IMR-90 (cell line): Measurements from ENCODE around the gene ANXA3. TPM values are rescaled to one million over a fixed set of nuclear protein-coding genes. Genes with fewer than 3 reads are reported as not detected.
A peak's percentile ranks its signal among the peaks of the same experiment; 100 is the strongest.

Experiments
- ATAC-seq: fragments of 200-7000 bp; cut with Tn5 transposase; 2 replicates; pipeline ENCODE4 v1.9.1; 2020; ENCODE audit warnings: low read depth, mild to moderate bottlenecking, moderate library complexity
- BruUV-seq: library from RNA; stranded (reverse); fragments of 400-500 nt; replicated peaks from 2 replicates; lab custom pipeline; 2021; lab: Mats Ljungman, UMichigan
- CTCF ChIA-PET: fragments of 300-600 bp; formaldehyde crosslinking; extraction: SDS; loops from one replicate; lab custom pipeline; 2021; ENCODE audit warnings: antibody characterized with exemption; lab: Yijun Ruan, JAX
- POLR2A ChIA-PET: fragments of 300-600 bp; sonication (Branson Sonifier 250); formaldehyde crosslinking; loops from one replicate; lab custom pipeline; 2022; ENCODE audit warnings: antibody characterized with exemption; ENCODE audit not compliant: unreplicated experiment; lab: Charles Lee
- DNase-seq: peaks from one replicate; pipeline ENCODE4 v3.0.0; 2013
- H2AFZ ChIP-seq: replicated peaks from 2 replicates; pipeline ENCODE3; 2013; ENCODE audit warnings: low read length, mild to moderate bottlenecking; ENCODE audit not compliant: poor library complexity
- H2AK5ac ChIP-seq: 2 replicates; pipeline ENCODE4 v1.6.1; 2013; ENCODE audit warnings: low read depth, low read length, inconsistent platforms
- H2AK9ac ChIP-seq: replicated peaks from 2 replicates; pipeline ENCODE3; 2013; ENCODE audit warnings: mild to moderate bottlenecking, low read depth, low read length, moderate library complexity; ENCODE audit not compliant: poor library complexity
- H2BK120ac ChIP-seq: 2 replicates; pipeline ENCODE4 v1.6.1; 2013; ENCODE audit warnings: low read depth, low read length, inconsistent platforms
- H2BK15ac ChIP-seq: 3 replicates; pipeline ENCODE4 v1.6.1; 2013; ENCODE audit warnings: low read depth, low read length, inconsistent platforms
- H2BK20ac ChIP-seq: 2 replicates; pipeline ENCODE4 v1.6.1; 2013; ENCODE audit warnings: low read depth, mild to moderate bottlenecking, inconsistent platforms, low read length, moderate library complexity
- H2BK5ac ChIP-seq: 2 replicates; pipeline ENCODE4 v1.6.1; 2013; ENCODE audit warnings: mild to moderate bottlenecking, low read depth, low read length, inconsistent platforms; ENCODE audit not compliant: poor library complexity, severe bottlenecking
- H3K14ac ChIP-seq: replicated peaks from 2 replicates; pipeline ENCODE4 v1.6.1; 2013; ENCODE audit warnings: low read depth, low read length, inconsistent platforms
- H3K18ac ChIP-seq: 2 replicates; pipeline ENCODE4 v1.6.1; 2013; ENCODE audit warnings: low read depth, low read length, control low read depth
- H3K23ac ChIP-seq: 2 replicates; pipeline ENCODE4 v1.6.1; 2013; ENCODE audit warnings: low read depth, low read length, inconsistent platforms
- H3K27ac ChIP-seq: 2 replicates; pipeline ENCODE4 v1.5.1; 2013; ENCODE audit warnings: mild to moderate bottlenecking, control low read depth, low read length; ENCODE audit not compliant: insufficient read depth
- H3K27me3 ChIP-seq: 2 replicates; pipeline ENCODE4 v1.6.1; 2013; ENCODE audit warnings: low read length; ENCODE audit not compliant: control insufficient read depth, insufficient read depth
- H3K36me3 ChIP-seq: 2 replicates; pipeline ENCODE4 v1.6.1; 2013; ENCODE audit warnings: low read length, mixed read lengths; ENCODE audit not compliant: control insufficient read depth, insufficient read depth
- H3K4ac ChIP-seq: 2 replicates; pipeline ENCODE4 v1.6.1; 2013; ENCODE audit warnings: low read depth, low read length, inconsistent platforms
- H3K4me1 ChIP-seq: 2 replicates; pipeline ENCODE4 v1.6.1; 2013; ENCODE audit warnings: low read length, mixed read lengths; ENCODE audit not compliant: control insufficient read depth, insufficient read depth
- H3K4me2 ChIP-seq: 2 replicates; pipeline ENCODE4 v1.6.1; 2013; ENCODE audit warnings: low read depth, mild to moderate bottlenecking, control low read depth, low read length, moderate library complexity
- H3K4me3 ChIP-seq: 2 replicates; pipeline ENCODE4 v1.5.1; 2013; ENCODE audit warnings: low read depth, mild to moderate bottlenecking, control low read depth, low read length, moderate library complexity; ENCODE audit not compliant: insufficient read depth
- H3K56ac ChIP-seq: 2 replicates; pipeline ENCODE4 v1.6.1; 2013; ENCODE audit warnings: low read length, inconsistent platforms; ENCODE audit not compliant: insufficient read depth; ENCODE audit errors: extremely low read depth
- H3K79me1 ChIP-seq, 2 experiments: 2 replicates each; pipeline ENCODE4 v1.6.1; 2013; ENCODE audit warnings: low read length in 2 of 2, inconsistent platforms in 1 of 2, low read depth in 1 of 2
- H3K9ac ChIP-seq: 2 replicates; pipeline ENCODE4 v1.6.1; 2013; ENCODE audit warnings: low read depth, low read length, control low read depth
- H3K9me1 ChIP-seq: 2 replicates; pipeline ENCODE4 v1.6.1; 2013; ENCODE audit warnings: low read length, inconsistent platforms; ENCODE audit not compliant: insufficient read depth
- H3K9me3 ChIP-seq: 2 replicates; pipeline ENCODE4 v1.6.1; 2013; ENCODE audit warnings: low read length; ENCODE audit not compliant: control insufficient read depth, insufficient read depth
- H4K20me1 ChIP-seq: 2 replicates; pipeline ENCODE4 v1.6.1; 2013; ENCODE audit warnings: low read length, inconsistent platforms; ENCODE audit not compliant: insufficient read depth
- H4K5ac ChIP-seq: 2 replicates; pipeline ENCODE4 v1.6.1; 2013; ENCODE audit warnings: mild to moderate bottlenecking, low read depth, low read length, control low read depth
- H4K8ac ChIP-seq, 2 experiments: 2 replicates each; pipeline ENCODE4 v1.6.1; 2013; ENCODE audit warnings: low read depth in 2 of 2, low read length in 2 of 2, control low read depth in 1 of 2, inconsistent platforms in 1 of 2
- H4K91ac ChIP-seq: 2 replicates; pipeline ENCODE4 v1.6.1; 2013; ENCODE audit warnings: low read depth, low read length, inconsistent platforms; ENCODE audit not compliant: insufficient read depth
- CEBPB ChIP-seq: IDR thresholded peaks from 2 replicates; pipeline ENCODE4 v1.6.1; 2012; ENCODE audit warnings: low read depth, low read length, improper control_type of control experiment
- CHD1 ChIP-seq: IDR thresholded peaks from 2 replicates; pipeline ENCODE4 v1.6.1; 2012; ENCODE audit warnings: low read depth, low read length, improper control_type of control experiment
- CTCF ChIP-seq: conservative IDR thresholded peaks from 2 replicates; pipeline ENCODE4 v1.5.1; 2012; ENCODE audit warnings: mild to moderate bottlenecking, low read depth, low read length, improper control_type of control experiment
- MAFK ChIP-seq: IDR thresholded peaks from 2 replicates; pipeline ENCODE4 v1.6.1; 2012; ENCODE audit warnings: low read depth, low read length, improper control_type of control experiment
- MXI1 ChIP-seq: IDR thresholded peaks from 2 replicates; pipeline ENCODE4 v1.6.1; 2012; ENCODE audit warnings: low read depth, mild to moderate bottlenecking, low read length, moderate library complexity, borderline replicate concordance
- NFE2L2 ChIP-seq: fragments of 150-350 bp; IDR thresholded peaks from 2 replicates; pipeline ENCODE4 v1.6.1; 2016; ENCODE audit warnings: low read depth, mild to moderate bottlenecking, low read length
- RAD21 ChIP-seq: IDR thresholded peaks from 2 replicates; pipeline ENCODE4 v1.6.1; 2012; ENCODE audit warnings: low read length, improper control_type of control experiment
- USF2 ChIP-seq: fragments of 150-350 bp; IDR thresholded peaks from 2 replicates; pipeline ENCODE4 v1.6.1; 2017; ENCODE audit warnings: mild to moderate bottlenecking, antibody characterized with exemption, low read length, low read depth
- WGBS, 2 experiments: methylation state at CpG; one replicate each; pipeline versions ENCODE4 v1.1.5 to v1.1.7; 2013; ENCODE audit warnings: missing lambda C conversion rate in 2 of 2; ENCODE audit not compliant: insufficient read length in 1 of 2; ENCODE audit errors: extremely low coverage in 2 of 2; 5-methylcytosine and 5-hydroxymethylcytosine counted together
- dilution Hi-C: fragments of 300-500 bp; cut with HindIII; formaldehyde crosslinking; loops from one replicate; pipeline ENCODE4 v1.14.3; 2018; ENCODE audit warnings: low sequenced_read_pairs; ENCODE audit not compliant: unreplicated experiment
- in situ Hi-C: fragments of 300-500 bp; cut with MboI; formaldehyde crosslinking; loops from 3 replicates; pipeline ENCODE4 v1.14.3; 2019; ENCODE audit warnings: low sequenced_read_pairs, inconsistent platforms, mixed read lengths
- intact Hi-C: fragments of 100-400 bp; cut with micrococcal nuclease; formaldehyde crosslinking; loops from 2 replicates; pipeline ENCODE4 v1.10.0; 2022
- polyA plus RNA-seq, 3 experiments: library from polyadenylated mRNA; depleted of rRNA; stranded (reverse); fragments of >200 nt; gene quantifications; 2 replicates each; pipeline ENCODE4 v1.2.3, GENCODE V29; 2012; ENCODE audit warnings: low replicate concordance in 1 of 3
- total RNA-seq: library from RNA; depleted of rRNA; stranded (reverse); fragments of >200 nt; gene quantifications from 2 replicates; pipeline ENCODE4 v1.2.3, GENCODE V29; 2012

ANXA3 gene
- total and polyA plus RNA-seq, 2 of the 4 experiments (the other 2 are of a cell fraction): 4.2 to 5.0 TPM

DNA sequence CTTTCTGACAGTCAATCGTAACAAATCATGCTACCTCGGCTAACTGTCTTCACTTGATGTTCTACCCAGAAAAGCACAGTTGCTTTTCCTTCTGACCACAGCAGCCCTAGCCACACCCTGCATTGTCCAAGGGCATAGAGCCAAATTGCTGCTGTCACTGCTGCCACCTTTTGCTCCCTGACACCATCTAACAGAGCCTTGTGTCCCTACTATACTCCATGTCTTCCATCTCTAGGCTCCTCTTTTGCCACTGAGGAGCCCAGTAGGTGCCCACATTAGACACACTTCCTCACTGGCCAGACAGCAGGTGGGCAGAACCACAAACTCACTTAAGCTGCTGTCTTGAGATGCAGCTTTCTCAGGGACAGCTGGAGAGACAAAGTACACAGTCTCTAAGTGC, 91.4 kb downstream of the ANXA3 start:
- peak overlapping the region; percentile 42 for H2AK5ac ChIP-seq
- DNase-seq (no peak), ATAC-seq (no peak)
- H4K5ac ChIP-seq: no peak overlapping the region
- no peak overlapping the region for H3K14ac ChIP-seq
- no peak overlapping the region; a peak in 1 of 4 replicates for H4K8ac ChIP-seq
- POLR2A ChIA-PET: no interaction called here
- H3K4me2 ChIP-seq: no peak overlapping the region
- peak overlapping the region; percentile 58; the same call in 1 of the 2 replicates for H2BK20ac ChIP-seq
- H4K20me1 ChIP-seq: no peaks in the 10 kb centered on the region
- H3K9me3 ChIP-seq: no peaks in the 10 kb centered on the region
- H3K27ac ChIP-seq: no peak overlapping the region
- no TSS peak for BruUV-seq
- H2BK5ac ChIP-seq: no peak overlapping the region
- WGBS, 2 experiments: 93% methylated on average over 2 of the region's 2 CpGs; no CpG with 5 or more reads in 1 of the 2 experiments
- TF ChIP-seq CTCF (no peak), CHD1 (no peak), NFE2L2 (no peak), USF2 (no peak), MAFK (no peak), RAD21 (no peak), MXI1 (no peak), CEBPB (no peak)
- H3K79me1 ChIP-seq: peaks cover 0 to 8% of the 10 kb centered on the region in 2 experiments; a peak in 1 of 4 replicates
- 0 out of 2 replicates have a peak overlapping the region, but pooled peaks have one; percentile 25 for H3K23ac ChIP-seq
- no peak overlapping the region for H2AK9ac ChIP-seq
- no peak overlapping the region for H3K56ac ChIP-seq
- no peaks in the 10 kb centered on the region for H3K27me3 ChIP-seq
- intact Hi-C loops (no loop called here), in situ Hi-C loops (no loop called here), dilution Hi-C loops (no loop called here)
- 0 out of 3 replicates have a peak overlapping the region, but pooled peaks have one; percentile 44 for H2BK15ac ChIP-seq
- peaks cover 4% of the 10 kb centered on the region for H3K4me1 ChIP-seq
- H3K4me3 ChIP-seq: no peak overlapping the region
- H3K9me1 ChIP-seq: peaks cover 10% of the 10 kb centered on the region
- H3K18ac ChIP-seq: no peak overlapping the region
- H2BK120ac ChIP-seq: peak overlapping the region; percentile 59
- peak overlapping the region; percentile 40 for H3K4ac ChIP-seq
- H3K9ac ChIP-seq: no peak overlapping the region
- peak overlapping the region; percentile 35 for H2AFZ ChIP-seq
- H4K91ac ChIP-seq: peak overlapping the region; percentile 1; the same call in 1 of the 2 replicates
- CTCF ChIA-PET: interaction anchor here (0.9 to 1.5 kb wide), 2 partner anchors 19 to 220 kb away, joined by 3 read pairs; no protein-coding TSS in a partner anchor
- no peaks in the 10 kb centered on the region for H3K36me3 ChIP-seq
